HEK293T (cell line): Measurements from ENCODE around the gene ZC3H15.

Experiments used
- BHLHE40 ChIP-seq: fragments of 450-650 bp; IDR thresholded peaks from 2 replicates; pipeline ENCODE4 v1.6.1; 2016; ENCODE audit warnings: mild to moderate bottlenecking, moderate library complexity, borderline replicate concordance
- FOXM1 ChIP-seq: fragments of 450-650 bp; IDR thresholded peaks from 2 replicates; pipeline ENCODE4 v1.6.1; 2017; ENCODE audit warnings: mild to moderate bottlenecking, borderline replicate concordance
- SP1 ChIP-seq: fragments of 450-650 bp; IDR thresholded peaks from 2 replicates; pipeline ENCODE4 v1.6.1; 2017

- TF ChIP-seq FOXM1 (no peak), SP1 (no peak), BHLHE40 (no peak)
These were observed 47.7 kb downstream of the ZC3H15 start for GRCh38 chr2:186533717-186534116.
